Lower leg skin (tissue), 3 donors: ENCODE measurements around the gene PNO1.

Experiments used
- POLR2A ChIP-seq, 2 donors: fragments of 450-650 bp; IDR thresholded peaks; one replicate each; pipeline ENCODE4 v1.6.1; 2016 to 2017; ENCODE audit warnings: antibody characterized with exemption in 2 of 2, mild to moderate bottlenecking in 1 of 2, moderate library complexity in 1 of 2
- TF ChIP-seq, protein P1 (sequence below), 3 donors: fragments of 450-650 bp; IDR thresholded peaks; one replicate each; pipeline ENCODE4 v1.5.1; 2016; ENCODE audit warnings: antibody characterized with exemption in 3 of 3, mild to moderate bottlenecking in 3 of 3, moderate library complexity in 2 of 3

- TF ChIP-seq, protein P1, sequence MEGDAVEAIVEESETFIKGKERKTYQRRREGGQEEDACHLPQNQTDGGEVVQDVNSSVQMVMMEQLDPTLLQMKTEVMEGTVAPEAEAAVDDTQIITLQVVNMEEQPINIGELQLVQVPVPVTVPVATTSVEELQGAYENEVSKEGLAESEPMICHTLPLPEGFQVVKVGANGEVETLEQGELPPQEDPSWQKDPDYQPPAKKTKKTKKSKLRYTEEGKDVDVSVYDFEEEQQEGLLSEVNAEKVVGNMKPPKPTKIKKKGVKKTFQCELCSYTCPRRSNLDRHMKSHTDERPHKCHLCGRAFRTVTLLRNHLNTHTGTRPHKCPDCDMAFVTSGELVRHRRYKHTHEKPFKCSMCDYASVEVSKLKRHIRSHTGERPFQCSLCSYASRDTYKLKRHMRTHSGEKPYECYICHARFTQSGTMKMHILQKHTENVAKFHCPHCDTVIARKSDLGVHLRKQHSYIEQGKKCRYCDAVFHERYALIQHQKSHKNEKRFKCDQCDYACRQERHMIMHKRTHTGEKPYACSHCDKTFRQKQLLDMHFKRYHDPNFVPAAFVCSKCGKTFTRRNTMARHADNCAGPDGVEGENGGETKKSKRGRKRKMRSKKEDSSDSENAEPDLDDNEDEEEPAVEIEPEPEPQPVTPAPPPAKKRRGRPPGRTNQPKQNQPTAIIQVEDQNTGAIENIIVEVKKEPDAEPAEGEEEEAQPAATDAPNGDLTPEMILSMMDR (IDR thresholded peaks at IDR 0.05): no peak
- no peak for TF ChIP-seq POLR2A (IDR thresholded peaks at IDR 0.05)
Observed at GRCh38 chr2:68189991-68190784, 32.5 kb downstream of the PNO1 start.
